CD4-positive, CD25-positive, alpha-beta regulatory T cell (primary cell): ENCODE results near the gene LGI4. TPM values are rescaled to one million over a fixed set of nuclear protein-coding genes. Genes with fewer than 3 reads are reported as not detected.
A peak's percentile ranks its signal among the peaks of the same experiment; 100 is the strongest.

ENCODE experiments used
- ATAC-seq, 2 donors: fragments of 150-1000 bp; cut with Tn5 transposase; one replicate each; pipeline ENCODE4 v1.10.0; 2021; ENCODE audit warnings: low read depth in 2 of 2, moderate number of reproducible peaks in 2 of 2, moderate library complexity in 1 of 2
- DNase-seq, 3 donors: peaks; one replicate each; pipeline versions ENCODE4 v3.0.0 to v3.0.0-alpha.2; 2012 to 2022; ENCODE audit warnings: mixed read lengths in 1 of 3
- H3K27ac ChIP-seq: one replicate; pipeline ENCODE4 v1.7.0; 2013; ENCODE audit warnings: mild to moderate bottlenecking, low read length; ENCODE audit not compliant: insufficient read depth, poor library complexity, severe bottlenecking
- H3K27me3 ChIP-seq: one replicate; pipeline ENCODE4 v1.7.0; 2013; ENCODE audit warnings: low read length; ENCODE audit not compliant: control insufficient read depth, insufficient read depth
- H3K36me3 ChIP-seq: one replicate; pipeline ENCODE4 v1.7.0; 2013; ENCODE audit warnings: mild to moderate bottlenecking, low read length, moderate library complexity; ENCODE audit not compliant: control insufficient read depth, insufficient read depth
- H3K4me1 ChIP-seq: 2 replicates; pipeline ENCODE4 v1.7.0; 2013; ENCODE audit warnings: mild to moderate bottlenecking, low read length; ENCODE audit not compliant: insufficient read depth, control insufficient read depth, poor library complexity, severe bottlenecking
- H3K4me3 ChIP-seq: one replicate; pipeline ENCODE4 v1.7.0; 2013; ENCODE audit warnings: low read depth, mild to moderate bottlenecking, low read length, moderate library complexity
- H3K9me3 ChIP-seq, 2 experiments: 1 replicate in 1 of 2; 2 replicates in 1 of 2; pipeline ENCODE4 v1.7.0; 2013; ENCODE audit warnings: low read length in 2 of 2, mild to moderate bottlenecking in 1 of 2, moderate library complexity in 1 of 2; ENCODE audit not compliant: control insufficient read depth in 2 of 2
- H3K27ac Mint-ChIP-seq, 3 donors: one replicate each; pipeline ENCODE4 v1.8.0; 2020 to 2022; ENCODE audit warnings: mild to moderate bottlenecking in 3 of 3, mixed read lengths in 3 of 3, moderate library complexity in 2 of 3
- H3K27me3 Mint-ChIP-seq: one replicate; pipeline ENCODE4 v1.8.0; 2022; ENCODE audit warnings: mild to moderate bottlenecking, mixed read lengths
- H3K36me3 Mint-ChIP-seq: one replicate; pipeline ENCODE4 v1.8.0; 2020; ENCODE audit warnings: mixed read lengths
- H3K4me1 Mint-ChIP-seq, 4 donors: one replicate each; pipeline ENCODE4 v1.8.0; 2020 to 2022; ENCODE audit warnings: mixed read lengths in 4 of 4, mild to moderate bottlenecking in 1 of 4
- H3K4me3 Mint-ChIP-seq, 4 donors: one replicate each; pipeline ENCODE4 v1.8.0; 2020 to 2022; ENCODE audit warnings: mild to moderate bottlenecking in 4 of 4, mixed read lengths in 4 of 4, moderate library complexity in 3 of 4
- H3K9me3 Mint-ChIP-seq, 7 donors: one replicate each; pipeline ENCODE4 v1.8.0; 2020 to 2022; ENCODE audit warnings: mixed read lengths in 7 of 7, mild to moderate bottlenecking in 3 of 7, moderate library complexity in 2 of 7
- polyA plus RNA-seq, 4 donors: library from polyadenylated mRNA; unstranded; fragments of 300-500 nt; fragmentation: Illumina TruSeq; gene quantifications; one replicate each; pipeline ENCODE4 v1.2.3, GENCODE V29; 2021
- total RNA-seq: library from RNA; stranded (reverse); gene quantifications from one replicate; pipeline ENCODE4 v1.2.3, GENCODE V29; 2022

The LGI4 gene
- total and polyA plus RNA-seq, 5 donors from 2014 or later: 0.64 TPM; not detected in 4

- Histone ChIP-seq H3K27ac (no peak overlapping the region), H3K4me3 (no peak overlapping the region), H3K9me3 (no peaks in the 10 kb centered on the region), H3K27me3 (peaks cover 2% of the 10 kb centered on the region), H3K36me3 (no peaks in the 10 kb centered on the region), H3K4me1 (no peaks in the 10 kb centered on the region)
- ATAC-seq (no peak), DNase-seq (no peak)
- no peaks in the 10 kb centered on the region for H3K9me3 Mint-ChIP-seq
- no peaks in the 10 kb centered on the region for H3K4me1 Mint-ChIP-seq
- no peak overlapping the region for H3K4me3 Mint-ChIP-seq
- peaks cover 4% of the 10 kb centered on the region for H3K27me3 Mint-ChIP-seq
- H3K36me3 Mint-ChIP-seq: no peaks in the 10 kb centered on the region
- no peak overlapping the region for H3K27ac Mint-ChIP-seq
Observed at GRCh38 chr19:35081201-35081600, 53.7 kb downstream of the LGI4 start.

DNA sequence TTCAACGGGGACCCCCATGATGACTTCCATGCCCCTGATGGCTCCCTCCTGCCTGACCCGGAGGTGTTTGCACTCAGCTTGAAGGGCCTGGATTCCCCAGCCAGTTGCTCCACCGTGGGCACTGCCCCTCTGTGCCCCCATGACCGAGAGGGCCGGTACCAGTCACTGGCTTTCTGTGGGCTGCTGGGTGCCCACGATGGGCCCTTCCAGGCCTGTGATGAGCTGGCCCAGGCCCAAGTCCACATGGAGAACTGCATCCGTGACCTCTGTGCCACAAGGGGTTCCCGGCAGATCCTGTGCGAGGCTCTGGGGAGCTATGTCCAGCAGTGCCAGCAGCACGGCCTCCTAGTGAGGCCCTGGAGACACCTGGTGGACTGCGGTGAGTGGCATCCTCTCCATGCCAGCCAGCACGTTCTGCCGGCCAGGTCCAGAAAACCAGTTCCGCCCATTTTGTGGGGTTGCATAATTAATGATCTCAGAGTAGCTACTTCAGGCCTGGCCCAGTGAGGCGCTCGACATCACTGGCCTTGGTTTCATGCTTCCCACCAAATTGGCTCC is 54.2 kb downstream of the LGI4 start:
- Mint-ChIP-seq H3K27ac (no peak overlapping the region), H3K36me3 (no peaks in the 10 kb centered on the region), H3K9me3 (no peaks in the 10 kb centered on the region), H3K4me3 (no peak overlapping the region), H3K4me1 (no peaks in the 10 kb centered on the region), H3K27me3 (peaks cover 2% of the 10 kb centered on the region)
- H3K27ac ChIP-seq: no peak overlapping the region
- ATAC-seq: no peak
- H3K4me3 ChIP-seq: no peak overlapping the region
- no peaks in the 10 kb centered on the region for H3K36me3 ChIP-seq
- peaks cover 2% of the 10 kb centered on the region for H3K27me3 ChIP-seq
- H3K4me1 ChIP-seq: no peaks in the 10 kb centered on the region
- no peak for DNase-seq
- no peaks in the 10 kb centered on the region for H3K9me3 ChIP-seq

- Histone ChIP-seq H3K4me1 (no peaks in the 10 kb centered on the region), H3K27ac (no peak overlapping the region), H3K36me3 (no peaks in the 10 kb centered on the region), H3K9me3 (no peaks in the 10 kb centered on the region), H3K4me3 (no peak overlapping the region), H3K27me3 (peaks cover 2% of the 10 kb centered on the region)
- no peak overlapping the region for H3K4me3 Mint-ChIP-seq
- no peaks in the 10 kb centered on the region for H3K9me3 Mint-ChIP-seq
- no peak overlapping the region for H3K27ac Mint-ChIP-seq
- DNase-seq (no peak), ATAC-seq (no peak)
- H3K27me3 Mint-ChIP-seq: no peaks in the 10 kb centered on the region
- H3K4me1 Mint-ChIP-seq: no peaks in the 10 kb centered on the region
- no peaks in the 10 kb centered on the region for H3K36me3 Mint-ChIP-seq
Observed at GRCh38 chr19:35079826-35080225, 55.0 kb downstream of the LGI4 start.

DNA sequence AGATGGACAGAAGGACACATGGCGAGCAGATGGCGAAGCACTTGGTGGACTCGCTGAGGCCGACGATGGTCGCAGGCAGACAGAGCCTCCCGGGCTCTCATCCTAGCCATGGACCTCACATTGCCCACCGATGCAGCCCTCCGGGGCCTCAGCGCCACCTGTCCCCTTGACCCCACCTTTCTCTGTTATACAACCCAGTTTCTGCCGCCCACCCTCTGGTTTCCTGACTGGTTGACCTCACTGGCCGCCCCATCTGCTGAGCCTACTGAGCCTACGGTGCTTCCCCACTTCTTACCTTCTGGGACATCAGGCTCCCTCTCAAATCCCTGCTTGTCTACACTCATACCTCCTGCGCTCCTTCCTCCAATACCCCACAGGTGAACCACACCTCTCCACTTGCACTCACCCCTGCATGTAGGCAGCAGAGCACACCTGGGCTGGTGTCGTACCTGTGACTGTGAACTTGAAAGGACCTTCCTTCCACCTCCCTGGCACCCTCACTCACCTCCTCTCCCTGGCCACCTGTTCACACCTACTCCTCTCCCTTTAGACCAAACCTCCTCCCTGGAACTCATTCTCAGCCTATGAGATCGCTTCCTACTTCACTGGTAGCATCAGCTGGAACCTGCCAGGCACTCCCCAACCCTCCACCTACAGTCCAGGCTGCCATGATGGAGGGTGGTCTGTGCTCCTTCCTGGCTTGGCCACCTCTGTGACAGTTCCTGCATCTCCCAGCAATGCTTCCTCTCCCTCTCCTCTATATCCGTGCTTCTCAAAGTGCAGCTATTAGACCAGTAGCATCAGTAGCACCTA is 57.2 kb downstream of the LGI4 start:
- Histone ChIP-seq H3K36me3 (no peaks in the 10 kb centered on the region), H3K9me3 (no peaks in the 10 kb centered on the region), H3K4me1 (no peaks in the 10 kb centered on the region), H3K4me3 (no peak overlapping the region), H3K27ac (no peak overlapping the region), H3K27me3 (peaks cover 2% of the 10 kb centered on the region)
- no peak for ATAC-seq
- no peak for DNase-seq
- Mint-ChIP-seq H3K4me3 (no peak overlapping the region), H3K36me3 (no peaks in the 10 kb centered on the region), H3K27ac (peak overlapping the region in 1 of 3 donors; percentile 72), H3K27me3 (no peaks in the 10 kb centered on the region), H3K4me1 (no peaks in the 10 kb centered on the region), H3K9me3 (no peaks in the 10 kb centered on the region)

DNA sequence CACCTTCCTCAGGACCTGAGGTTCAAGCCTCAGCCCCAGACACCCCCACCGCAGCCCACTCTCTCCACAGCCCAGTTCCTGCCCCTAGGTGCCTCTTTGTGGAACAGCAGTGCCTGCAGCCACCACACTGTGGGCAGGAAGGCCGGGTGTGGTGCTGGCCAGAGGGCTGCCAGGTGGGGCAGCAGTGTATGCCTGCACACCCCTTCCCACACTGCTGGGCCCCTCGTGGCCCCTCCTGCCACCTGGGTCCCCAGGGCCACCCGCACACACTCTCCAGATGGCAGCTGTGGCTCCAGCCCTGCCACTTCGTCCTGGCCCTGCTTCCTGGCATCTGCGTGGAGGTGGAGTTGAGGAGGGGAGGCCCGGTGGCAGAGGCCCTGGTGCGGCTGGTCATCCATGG is 58.2 kb downstream of the LGI4 start:
- no peaks in the 10 kb centered on the region for H3K9me3 Mint-ChIP-seq
- H3K27ac Mint-ChIP-seq: no peak overlapping the region
- Histone ChIP-seq H3K27ac (no peak overlapping the region), H3K4me1 (no peaks in the 10 kb centered on the region), H3K9me3 (no peaks in the 10 kb centered on the region), H3K36me3 (no peaks in the 10 kb centered on the region), H3K27me3 (no peaks in the 10 kb centered on the region), H3K4me3 (no peak overlapping the region)
- H3K4me1 Mint-ChIP-seq: no peaks in the 10 kb centered on the region
- ATAC-seq: no peak
- H3K36me3 Mint-ChIP-seq: no peaks in the 10 kb centered on the region
- DNase-seq: no peak
- H3K27me3 Mint-ChIP-seq: no peaks in the 10 kb centered on the region
- H3K4me3 Mint-ChIP-seq: no peak overlapping the region

- Mint-ChIP-seq H3K4me1 (no peaks in the 10 kb centered on the region), H3K4me3 (no peak overlapping the region)
Observed at GRCh38 chr19:35076026-35076370, 58.9 kb downstream of the LGI4 start.

DNA sequence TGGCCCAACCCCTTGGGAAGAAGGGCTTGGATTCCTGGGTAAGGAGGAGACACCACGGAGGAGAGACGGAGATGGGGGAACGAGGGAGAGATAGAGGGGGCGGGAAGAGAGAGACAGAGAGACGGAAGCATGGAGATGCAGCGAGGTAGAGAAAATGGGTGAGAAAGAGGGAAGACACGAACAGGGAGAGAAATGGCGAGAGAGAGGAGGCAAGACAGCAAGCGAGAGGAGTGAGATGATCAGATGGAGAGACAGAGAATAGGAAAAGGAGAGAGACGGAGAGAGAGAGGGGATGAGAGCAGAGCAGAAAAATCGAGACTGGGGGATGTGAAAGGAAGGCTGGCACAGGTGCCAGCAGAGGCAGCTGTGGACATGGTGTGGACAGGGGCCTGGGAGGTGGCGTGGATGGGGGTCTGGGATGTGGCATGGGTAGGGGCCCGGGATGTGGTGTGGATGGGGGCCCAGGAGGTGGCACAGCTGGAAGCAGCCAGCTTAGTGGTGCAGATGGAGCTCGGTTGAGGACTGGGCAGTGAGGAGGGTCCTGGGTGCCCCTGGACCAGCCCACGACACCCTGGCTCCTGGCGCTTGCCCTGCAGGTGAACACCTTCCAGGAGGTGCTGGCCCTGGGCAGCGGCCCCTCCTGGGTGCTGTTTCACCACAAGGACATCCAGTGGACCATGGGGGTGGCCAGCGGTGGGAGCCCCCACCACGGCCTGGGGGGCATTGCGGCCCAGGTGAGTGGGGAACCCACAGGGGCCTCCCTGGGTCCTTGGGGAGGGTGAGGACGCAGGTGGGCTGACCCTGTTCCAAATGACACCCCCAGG is 59.4 kb downstream of the LGI4 start:
- DNase-seq: no peak
- no peak overlapping the region for H3K4me3 ChIP-seq
- H3K9me3 ChIP-seq: peaks cover 4% of the 10 kb centered on the region in 2 experiments
- no peak overlapping the region for H3K27ac ChIP-seq
- Mint-ChIP-seq H3K36me3 (no peaks in the 10 kb centered on the region), H3K4me3 (no peak overlapping the region), H3K27me3 (no peaks in the 10 kb centered on the region), H3K27ac (no peak overlapping the region), H3K4me1 (no peaks in the 10 kb centered on the region), H3K9me3 (peaks cover 0 to 4% (median 0%) of the 10 kb centered on the region in 7 donors)
- H3K27me3 ChIP-seq: no peaks in the 10 kb centered on the region
- no peaks in the 10 kb centered on the region for H3K4me1 ChIP-seq
- no peak for ATAC-seq
- no peaks in the 10 kb centered on the region for H3K36me3 ChIP-seq

More at GRCh38 chr19:35076026-35076370, 58.9 kb downstream of the LGI4 start:
- H3K4me3 ChIP-seq: no peak overlapping the region
- no peaks in the 10 kb centered on the region for H3K36me3 ChIP-seq
- H3K27ac ChIP-seq: no peak overlapping the region
- H3K9me3 ChIP-seq: no peaks in the 10 kb centered on the region
- Mint-ChIP-seq H3K27me3 (no peaks in the 10 kb centered on the region), H3K27ac (no peak overlapping the region), H3K9me3 (no peaks in the 10 kb centered on the region), H3K36me3 (no peaks in the 10 kb centered on the region)
- H3K27me3 ChIP-seq: no peaks in the 10 kb centered on the region
- no peaks in the 10 kb centered on the region for H3K4me1 ChIP-seq
- ATAC-seq (no peak), DNase-seq (no peak)
